ENCODE data around the gene P2RX4. TPM values are rescaled to one million over a fixed set of nuclear protein-coding genes. Genes with fewer than 3 reads are reported as not detected.

P2RX4 gene
- total and polyA plus RNA-seq, 11 donors = 3.2 to 27.4 (median 5.3) TPM

GRCh38 chr12:121189131-121189530 lies 20.8 kb upstream of the P2RX4 start:
- no peaks in the 10 kb centered on the region for H3K27me3 ChIP-seq
- no peak overlapping the region for H3K4me3 ChIP-seq
- peaks cover 0 to 38% (median 3%) of the 10 kb centered on the region in 12 donors for H3K4me1 ChIP-seq
- no peak for DNase-seq
- TF ChIP-seq POLR2A (IDR thresholded peaks at IDR 0.05) = no peak
- no peak for TF ChIP-seq CTCF (IDR thresholded peaks at IDR 0.05)
- H3K9me3 ChIP-seq = no peaks in the 10 kb centered on the region
- no peak overlapping the region for H3K27ac ChIP-seq
- WGBS, 4 donors = 86 to 92% (median 91%) methylated on average over 9 of the region's 9 CpGs
- ATAC-seq = no peak
- peaks cover 0 to 6% (median 0%) of the 10 kb centered on the region in 9 donors for H3K36me3 ChIP-seq
- intact Hi-C loops (cut with DNase I) = no loop called here

GRCh38 chr12:121189619-121190155 lies 20.2 kb upstream of the P2RX4 start:
- ATAC-seq = no peak

GRCh38 chr12:121190523-121191031 lies 19.4 kb upstream of the P2RX4 start:
- H3K27me3 ChIP-seq = no peaks in the 10 kb centered on the region
- peak overlapping the region in 5 of 12 donors; percentile 29 to 75 (median 42) for H3K27ac ChIP-seq
- H3K4me3 ChIP-seq = no peak overlapping the region
- intact Hi-C loops (cut with DNase I) = no loop called here
- peaks cover 0 to 28% (median 3%) of the 10 kb centered on the region in 12 donors for H3K4me1 ChIP-seq
- 37 to 50% (median 46%) methylated on average over 2 of the region's 2 CpGs for WGBS, 4 donors
- no peaks in the 10 kb centered on the region for H3K9me3 ChIP-seq
- H3K36me3 ChIP-seq = no peaks in the 10 kb centered on the region
- no peak for DNase-seq
- ATAC-seq = peak in 3 of 4 donors; percentile 33 to 64 (median 38)
- TF ChIP-seq CTCF (IDR thresholded peaks at IDR 0.05) (no peak), POLR2A (IDR thresholded peaks at IDR 0.05) (no peak)

More at GRCh38 chr12:121189619-121190155, 20.2 kb upstream of the P2RX4 start:
- no peaks in the 10 kb centered on the region for H3K9me3 ChIP-seq
- H3K27ac ChIP-seq = peak overlapping the region in 1 of 12 donors; percentile 75
- TF ChIP-seq POLR2A (IDR thresholded peaks at IDR 0.05) (no peak), CTCF (IDR thresholded peaks at IDR 0.05) (no peak)
- no peak for DNase-seq
- H3K36me3 ChIP-seq = peaks cover 0 to 2% (median 0%) of the 10 kb centered on the region in 9 donors
- intact Hi-C loops (cut with DNase I) = no loop called here
- WGBS, 4 donors = 83 to 87% (median 86%) methylated on average over 6 to 9 of the region's 9 CpGs
- peaks cover 0 to 37% (median 3%) of the 10 kb centered on the region in 12 donors for H3K4me1 ChIP-seq
- no peak overlapping the region for H3K4me3 ChIP-seq
- H3K27me3 ChIP-seq = no peaks in the 10 kb centered on the region

GRCh38 chr12:121191151-121191550 lies 18.8 kb upstream of the P2RX4 start:
- WGBS, 4 donors = 61 to 98% (median 82%) methylated on average over 3 of the region's 3 CpGs
- Histone ChIP-seq H3K9me3 (no peaks in the 10 kb centered on the region), H3K27ac (peak overlapping the region in 5 of 12 donors; percentile 29 to 75 (median 42)), H3K36me3 (no peaks in the 10 kb centered on the region), H3K27me3 (no peaks in the 10 kb centered on the region), H3K4me1 (peaks cover 0 to 28% (median 3%) of the 10 kb centered on the region in 12 donors), H3K4me3 (no peak overlapping the region)
- DNase-seq (no peak), ATAC-seq (no peak)
- intact Hi-C loops (cut with DNase I) = no loop called here
- TF ChIP-seq POLR2A (IDR thresholded peaks at IDR 0.05) (no peak), CTCF (IDR thresholded peaks at IDR 0.05) (no peak)

All from heart left ventricle (tissue), 16 donors.